ENCODE measurements around the gene CDH13. TPM values are rescaled to one million over a fixed set of nuclear protein-coding genes. Genes with fewer than 3 reads are reported as not detected.

Gene CDH13
- total and polyA plus RNA-seq, 2 experiments from 2014 or later, result 1.2 to 1.5 TPM

DNA sequence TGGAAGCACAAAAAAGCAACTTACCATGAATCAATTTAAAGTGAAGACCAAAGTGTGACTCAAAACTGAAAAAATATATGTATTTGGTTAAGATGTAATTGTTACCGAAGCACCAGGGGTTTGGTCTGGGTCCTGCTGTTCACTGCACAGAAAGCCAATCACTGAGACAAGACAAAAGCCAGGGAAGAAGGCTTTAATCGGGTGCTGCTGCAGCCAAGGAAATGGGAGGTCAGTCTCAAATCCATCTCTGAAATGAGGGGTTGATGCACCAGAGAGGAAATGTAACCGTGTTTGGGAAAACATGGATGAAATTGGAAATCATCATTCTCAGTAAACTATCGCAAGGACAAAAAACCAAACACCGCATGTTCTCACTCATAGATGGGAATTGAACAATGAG is 1107.4 kb downstream of the CDH13 start:
- Histone ChIP-seq H3K9me3 (ENCODE audit: low read depth) (no peaks in the 10 kb centered on the region), H3K9me2 (replicated peaks; ENCODE audit: insufficient read depth) (no peaks in the 10 kb centered on the region), H3K36me3 (replicated peaks; ENCODE audit: insufficient read depth, low read depth) (no peaks in the 10 kb centered on the region), H3K79me2 (no peaks in the 10 kb centered on the region), H3K4me2 (no peak overlapping the region), H4K20me1 (ENCODE audit: insufficient read depth, poor library complexity, severe bottlenecking) (no peaks in the 10 kb centered on the region), H3K4me1 (ENCODE audit: insufficient read depth) (no peaks in the 10 kb centered on the region), H3K27ac (no peak overlapping the region), H3K4me3 (no peak overlapping the region), H2AFZ (no peak overlapping the region), H3K27me3 (no peaks in the 10 kb centered on the region)
- WGBS (ENCODE audit: low lambda C conversion rate, missing lambda C conversion rate), result 74% methylated on average over 5 of the region's 5 CpGs
- TF ChIP-seq EZH2 (IDR thresholded peaks at IDR 0.05; ENCODE audit: borderline replicate concordance) (no peak), EZH2phosphoT487 (IDR thresholded peaks at IDR 0.05; ENCODE audit: low read depth, severe bottlenecking, unreplicated experiment) (no peak)
- TF ChIP-seq, protein P1, sequence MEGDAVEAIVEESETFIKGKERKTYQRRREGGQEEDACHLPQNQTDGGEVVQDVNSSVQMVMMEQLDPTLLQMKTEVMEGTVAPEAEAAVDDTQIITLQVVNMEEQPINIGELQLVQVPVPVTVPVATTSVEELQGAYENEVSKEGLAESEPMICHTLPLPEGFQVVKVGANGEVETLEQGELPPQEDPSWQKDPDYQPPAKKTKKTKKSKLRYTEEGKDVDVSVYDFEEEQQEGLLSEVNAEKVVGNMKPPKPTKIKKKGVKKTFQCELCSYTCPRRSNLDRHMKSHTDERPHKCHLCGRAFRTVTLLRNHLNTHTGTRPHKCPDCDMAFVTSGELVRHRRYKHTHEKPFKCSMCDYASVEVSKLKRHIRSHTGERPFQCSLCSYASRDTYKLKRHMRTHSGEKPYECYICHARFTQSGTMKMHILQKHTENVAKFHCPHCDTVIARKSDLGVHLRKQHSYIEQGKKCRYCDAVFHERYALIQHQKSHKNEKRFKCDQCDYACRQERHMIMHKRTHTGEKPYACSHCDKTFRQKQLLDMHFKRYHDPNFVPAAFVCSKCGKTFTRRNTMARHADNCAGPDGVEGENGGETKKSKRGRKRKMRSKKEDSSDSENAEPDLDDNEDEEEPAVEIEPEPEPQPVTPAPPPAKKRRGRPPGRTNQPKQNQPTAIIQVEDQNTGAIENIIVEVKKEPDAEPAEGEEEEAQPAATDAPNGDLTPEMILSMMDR (IDR thresholded peaks at IDR 0.05; ENCODE audit: poor library complexity), result no peak
- no peak for DNase-seq (ENCODE audit: low spot score)

DNA sequence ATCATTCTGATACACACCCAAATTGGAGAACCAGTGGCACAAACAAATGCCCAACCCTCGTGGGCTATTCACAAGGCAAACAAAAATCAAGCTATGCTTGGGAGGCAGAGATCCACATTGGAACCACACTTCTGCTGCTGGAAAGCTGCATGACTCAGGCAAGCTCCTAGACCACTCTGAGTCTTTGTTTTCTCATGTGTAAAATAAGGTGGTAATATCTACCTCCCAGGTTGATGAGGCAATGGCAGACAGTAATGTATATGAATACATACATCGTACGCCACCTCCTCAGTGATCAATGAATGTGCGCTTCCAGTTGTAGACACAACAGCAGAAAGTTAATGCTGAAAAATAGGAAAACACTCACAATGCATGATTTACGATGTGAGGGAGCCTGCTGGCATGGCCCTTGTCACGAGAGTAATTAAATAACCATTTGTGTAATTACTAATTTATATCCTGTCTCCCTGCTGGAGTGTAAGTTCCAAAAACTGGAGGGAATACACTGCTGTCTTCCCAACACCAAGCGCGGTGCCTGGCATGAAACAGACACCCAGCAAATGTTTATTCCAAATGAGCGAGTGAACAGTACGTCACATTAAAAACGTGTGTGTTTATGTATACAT is 1111.1 kb downstream of the CDH13 start:
- Histone ChIP-seq H4K20me1 (ENCODE audit: insufficient read depth, poor library complexity, severe bottlenecking) (no peaks in the 10 kb centered on the region), H3K27me3 (no peaks in the 10 kb centered on the region), H3K79me2 (no peaks in the 10 kb centered on the region), H3K4me2 (no peak overlapping the region), H3K9me3 (ENCODE audit: low read depth) (no peaks in the 10 kb centered on the region), H3K4me3 (no peak overlapping the region), H2AFZ (no peak overlapping the region), H3K27ac (no peak overlapping the region), H3K9me2 (replicated peaks; ENCODE audit: insufficient read depth) (no peaks in the 10 kb centered on the region), H3K4me1 (ENCODE audit: insufficient read depth) (no peaks in the 10 kb centered on the region), H3K36me3 (replicated peaks; ENCODE audit: insufficient read depth, low read depth) (no peaks in the 10 kb centered on the region)
- 79% methylated on average over 11 of the region's 11 CpGs for WGBS (ENCODE audit: low lambda C conversion rate, missing lambda C conversion rate)
- DNase-seq (ENCODE audit: low spot score), result no peak
- TF ChIP-seq EZH2phosphoT487 (IDR thresholded peaks at IDR 0.05; ENCODE audit: low read depth, severe bottlenecking, unreplicated experiment) (no peak), EZH2 (IDR thresholded peaks at IDR 0.05; ENCODE audit: borderline replicate concordance) (no peak)
- TF ChIP-seq, protein P1 (IDR thresholded peaks at IDR 0.05; ENCODE audit: poor library complexity), result no peak

DNA sequence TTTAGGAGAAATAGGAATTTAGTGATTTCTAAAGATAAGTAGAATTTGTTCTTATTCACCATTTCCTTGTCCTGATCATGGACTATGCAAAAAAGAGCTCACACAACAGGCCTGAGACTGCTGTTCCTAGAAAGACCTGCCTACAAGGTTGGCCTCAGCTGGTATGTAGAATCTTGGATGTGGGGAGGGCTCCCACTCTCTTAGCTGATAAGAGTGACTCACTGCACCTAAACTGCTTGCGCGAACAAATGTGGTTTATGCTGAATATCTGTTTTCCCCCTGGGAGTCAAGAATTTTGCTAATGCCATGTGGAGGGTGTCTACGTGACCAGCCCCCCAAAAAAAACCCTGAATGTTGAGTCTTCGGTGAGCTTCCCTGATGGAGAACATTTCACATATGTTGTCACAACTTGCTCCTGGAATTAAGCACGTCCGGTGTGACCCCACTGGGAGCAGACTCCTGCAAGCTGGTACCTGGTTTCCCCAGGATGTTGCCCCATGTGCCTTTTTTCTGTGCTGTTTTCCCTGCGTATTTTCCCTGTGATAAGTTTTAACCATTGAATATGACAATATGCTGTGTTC is 1112.2 kb downstream of the CDH13 start:
- Histone ChIP-seq H3K4me2 (no peak overlapping the region), H2AFZ (no peak overlapping the region), H3K4me3 (no peak overlapping the region), H4K20me1 (ENCODE audit: insufficient read depth, poor library complexity, severe bottlenecking) (no peaks in the 10 kb centered on the region), H3K27ac (no peak overlapping the region), H3K9me3 (ENCODE audit: low read depth) (no peaks in the 10 kb centered on the region), H3K36me3 (replicated peaks; ENCODE audit: insufficient read depth, low read depth) (no peaks in the 10 kb centered on the region), H3K4me1 (ENCODE audit: insufficient read depth) (no peaks in the 10 kb centered on the region), H3K79me2 (no peaks in the 10 kb centered on the region), H3K27me3 (no peaks in the 10 kb centered on the region), H3K9me2 (replicated peaks; ENCODE audit: insufficient read depth) (no peaks in the 10 kb centered on the region)
- DNase-seq (ENCODE audit: low spot score), result peak; percentile 32
- TF ChIP-seq, protein P1 (IDR thresholded peaks at IDR 0.05; ENCODE audit: poor library complexity), result no peak
- WGBS (ENCODE audit: low lambda C conversion rate, missing lambda C conversion rate), result 83% methylated on average over 7 of the region's 7 CpGs

All from hepatocyte (in vitro differentiated cells).